ENCODE results near the gene PDPK1.

The PDPK1 gene

GRCh38 chr16:2584729-2585650, 47.2 kb downstream of the PDPK1 start:
- no peak for TF ChIP-seq BACH2 (CRISPR knock-in tag; IDR thresholded peaks at IDR 0.05; ENCODE audit: borderline replicate concordance)
- TF ChIP-seq ZFP3 (CRISPR knock-in tag; IDR thresholded peaks at IDR 0.05): no peak
- TF ChIP-seq TOX (CRISPR knock-in tag; IDR thresholded peaks at IDR 0.05; ENCODE audit: borderline replicate concordance): no peak
- no peak for TF ChIP-seq CREB5 (CRISPR knock-in tag; IDR thresholded peaks at IDR 0.05; ENCODE audit: low read depth)
- no peak for TF ChIP-seq TCF4 (CRISPR knock-in tag; IDR thresholded peaks at IDR 0.05; ENCODE audit: borderline replicate concordance)
- no peak for TF ChIP-seq CSDC2 (CRISPR knock-in tag; IDR thresholded peaks at IDR 0.05)
- no peak for TF ChIP-seq ZNF565 (CRISPR knock-in tag; conservative IDR thresholded peaks at IDR 0.05; ENCODE audit: low read depth)
- ATAC-seq: no peak

- TF ChIP-seq SNAI2 (CRISPR knock-in tag; IDR thresholded peaks at IDR 0.05) (no peak), PATZ1 (CRISPR knock-in tag; IDR thresholded peaks at IDR 0.05; ENCODE audit: borderline replicate concordance) (no peak), TSHZ2 (CRISPR knock-in tag; IDR thresholded peaks at IDR 0.05) (no peak), GLIS3 (CRISPR knock-in tag; IDR thresholded peaks at IDR 0.05) (no peak), PPARA (CRISPR knock-in tag; IDR thresholded peaks at IDR 0.05; ENCODE audit: borderline replicate concordance) (no peak), TCF4 (CRISPR knock-in tag; IDR thresholded peaks at IDR 0.05; ENCODE audit: borderline replicate concordance) (no peak), ARNTL (CRISPR knock-in tag; IDR thresholded peaks at IDR 0.05; ENCODE audit: borderline replicate concordance, low read depth) (no peak), POU6F1 (CRISPR knock-in tag; IDR thresholded peaks at IDR 0.05; ENCODE audit: borderline replicate concordance, low read depth) (no peak), RARB (CRISPR knock-in tag; IDR thresholded peaks at IDR 0.05) (no peak), ZNF565 (CRISPR knock-in tag; conservative IDR thresholded peaks at IDR 0.05; ENCODE audit: low read depth) (no peak), ZNF70 (CRISPR knock-in tag; IDR thresholded peaks at IDR 0.05) (no peak), ZFP3 (CRISPR knock-in tag; IDR thresholded peaks at IDR 0.05) (no peak), CSDC2 (CRISPR knock-in tag; IDR thresholded peaks at IDR 0.05) (no peak), OSR1 (CRISPR knock-in tag; IDR thresholded peaks at IDR 0.05) (no peak), ZC3H10 (CRISPR knock-in tag; IDR thresholded peaks at IDR 0.05) (no peak), ZNF8 (CRISPR knock-in tag; IDR thresholded peaks at IDR 0.05) (no peak), ESRRG (CRISPR knock-in tag; IDR thresholded peaks at IDR 0.05) (no peak), CREB5 (CRISPR knock-in tag; IDR thresholded peaks at IDR 0.05; ENCODE audit: low read depth) (no peak), BACH2 (CRISPR knock-in tag; IDR thresholded peaks at IDR 0.05; ENCODE audit: borderline replicate concordance) (no peak)
- ATAC-seq: no peak
Measured at GRCh38 chr16:2585651-2586081, 47.8 kb downstream of the PDPK1 start.

- no peak for ATAC-seq
- no peak for TF ChIP-seq ZNF565 (CRISPR knock-in tag; conservative IDR thresholded peaks at IDR 0.05; ENCODE audit: low read depth)
- no peak for TF ChIP-seq SNAI2 (CRISPR knock-in tag; IDR thresholded peaks at IDR 0.05)
- TF ChIP-seq ZFP3 (CRISPR knock-in tag; IDR thresholded peaks at IDR 0.05): no peak
- TF ChIP-seq ESRRG (CRISPR knock-in tag; IDR thresholded peaks at IDR 0.05): no peak
- no peak for TF ChIP-seq OSR1 (CRISPR knock-in tag; IDR thresholded peaks at IDR 0.05)
- TF ChIP-seq TSHZ2 (CRISPR knock-in tag; IDR thresholded peaks at IDR 0.05): no peak
- no peak for TF ChIP-seq ZC3H10 (CRISPR knock-in tag; IDR thresholded peaks at IDR 0.05)
- TF ChIP-seq CREB5 (CRISPR knock-in tag; IDR thresholded peaks at IDR 0.05; ENCODE audit: low read depth): no peak
- TF ChIP-seq PPARA (CRISPR knock-in tag; IDR thresholded peaks at IDR 0.05; ENCODE audit: borderline replicate concordance): no peak
- TF ChIP-seq CSDC2 (CRISPR knock-in tag; IDR thresholded peaks at IDR 0.05): no peak
- TF ChIP-seq ZNF8 (CRISPR knock-in tag; IDR thresholded peaks at IDR 0.05): no peak
- TF ChIP-seq ZNF70 (CRISPR knock-in tag; IDR thresholded peaks at IDR 0.05): no peak
- TF ChIP-seq ARNTL (CRISPR knock-in tag; IDR thresholded peaks at IDR 0.05; ENCODE audit: borderline replicate concordance, low read depth): no peak
Measured at GRCh38 chr16:2586241-2586640, 48.4 kb downstream of the PDPK1 start.
